A204.1 (cell line): ENCODE data around the gene TBC1D22B.

ENCODE experiments used
- FAIRE-seq: peaks from 2 replicates; lab custom pipeline; 2012; peaks lifted over from hg19 to GRCh38; lab: Jason Lieb, UNC

Gene TBC1D22B

DNA sequence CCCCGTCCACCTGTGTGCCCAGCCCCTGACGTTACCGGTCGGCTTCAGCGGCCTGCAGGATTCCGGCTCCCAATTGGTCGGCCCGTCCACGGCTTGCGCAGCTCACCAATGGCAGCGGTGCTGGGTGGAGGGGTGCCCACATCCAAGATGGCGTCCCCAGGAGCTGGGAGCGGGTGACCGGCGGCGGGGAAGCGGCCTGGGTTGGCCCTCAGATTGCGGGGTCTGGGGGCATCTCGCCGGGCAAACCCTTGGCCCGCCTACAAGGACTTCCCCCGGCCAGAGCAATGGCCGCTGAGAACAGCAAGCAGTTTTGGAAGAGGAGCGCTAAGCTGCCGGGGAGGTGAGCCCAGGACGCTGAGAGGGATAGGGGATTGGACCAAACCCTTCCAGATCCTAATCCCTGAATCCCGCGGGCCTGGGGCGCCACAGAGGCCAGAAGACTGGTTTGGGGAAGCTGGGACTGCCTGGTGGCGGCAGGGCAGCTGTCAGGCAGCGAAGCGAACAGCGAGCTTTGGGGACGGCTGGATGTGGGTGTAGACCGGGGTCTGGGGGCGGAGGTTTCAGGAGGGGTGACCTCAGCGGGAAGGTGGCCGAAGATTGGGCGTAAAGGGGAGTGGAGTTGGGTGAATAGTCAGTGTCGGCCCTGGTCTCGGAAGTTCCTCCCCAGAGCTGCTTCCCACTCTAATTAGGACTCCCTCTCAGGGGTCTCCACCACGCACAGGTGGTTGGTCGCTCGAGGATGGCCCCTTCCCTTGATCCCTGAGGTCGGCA, at the start of gene TBC1D22B, which contains the start of gene TMEM217:
Gene TBC1D22B, plus strand, starts transcription at position 139 of the 771 bp plus-strand sequence. Its CDS starts 146 bp downstream, at position 285.
Gene TMEM217, minus strand, starts transcription at position 511 of the 771 bp plus-strand sequence. CDS start 39,114 bp downstream, outside the sequence.
- peak; percentile 93 for FAIRE-seq

DNA sequence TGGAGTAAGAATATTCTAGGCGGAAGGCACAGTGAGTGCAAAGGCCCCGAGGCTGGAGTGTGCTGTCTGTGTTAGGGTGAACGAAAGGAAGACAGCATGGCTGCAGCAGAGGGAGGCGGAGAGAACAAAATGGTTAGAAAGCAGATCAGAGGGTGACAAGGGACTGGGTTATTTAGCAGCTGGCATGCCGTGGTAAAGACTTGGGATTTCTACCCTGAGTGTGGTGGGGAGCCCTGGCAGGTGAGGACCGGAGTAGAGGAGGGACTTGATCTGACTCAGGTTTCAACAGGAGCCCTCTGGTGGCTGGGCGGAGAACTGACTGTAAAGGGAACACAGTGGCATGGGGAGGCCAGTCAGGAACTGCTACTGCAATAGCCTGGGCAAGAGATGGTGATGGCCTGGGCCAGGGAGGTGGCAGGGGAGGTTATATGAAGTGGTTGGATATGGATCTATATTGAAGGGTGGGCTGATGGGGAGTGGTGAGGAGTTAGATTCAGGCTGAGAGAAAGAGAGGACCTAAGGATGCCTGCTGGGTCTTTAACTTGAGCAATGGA, 49.6 kb upstream of the TBC1D22B start:
- FAIRE-seq, result no peak

GRCh38 chr6:37208793-37209192, 48.8 kb upstream of the TBC1D22B start:
- no peak for FAIRE-seq

GRCh38 chr6:37209461-37210205, 47.9 kb upstream of the TBC1D22B start:
- no peak for FAIRE-seq

DNA sequence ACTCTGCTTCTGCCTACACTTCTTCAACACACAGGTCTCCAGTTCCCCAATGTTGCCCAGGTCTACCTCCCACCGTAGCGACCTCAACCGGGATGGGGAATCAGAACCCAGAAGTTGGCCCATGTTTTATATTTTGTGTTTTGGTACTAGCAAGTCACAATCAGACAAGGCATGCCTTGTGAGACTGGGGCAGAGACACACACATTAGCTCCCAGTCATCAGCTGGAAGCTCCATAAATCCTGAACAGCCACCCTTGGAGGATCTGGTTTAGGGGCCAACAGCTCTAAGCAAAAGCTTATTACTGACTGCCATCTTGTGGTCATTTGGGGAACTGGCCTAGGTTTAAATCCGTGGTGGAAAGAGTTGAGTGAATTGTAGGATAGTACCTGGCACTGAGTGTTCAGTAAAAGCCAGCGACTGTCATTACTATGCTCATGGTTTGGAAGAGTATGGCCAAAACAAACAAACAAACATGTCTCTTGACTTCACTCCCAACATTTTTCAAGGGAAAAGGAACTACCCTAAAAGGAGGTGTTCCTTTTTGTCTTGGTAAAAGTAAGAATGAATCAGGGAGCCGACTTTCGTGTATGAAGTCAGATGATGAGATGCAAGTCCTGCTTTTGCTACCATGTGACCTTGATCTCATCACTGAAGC, 47.1 kb upstream of the TBC1D22B start:
- peak; percentile 72 for FAIRE-seq

DNA sequence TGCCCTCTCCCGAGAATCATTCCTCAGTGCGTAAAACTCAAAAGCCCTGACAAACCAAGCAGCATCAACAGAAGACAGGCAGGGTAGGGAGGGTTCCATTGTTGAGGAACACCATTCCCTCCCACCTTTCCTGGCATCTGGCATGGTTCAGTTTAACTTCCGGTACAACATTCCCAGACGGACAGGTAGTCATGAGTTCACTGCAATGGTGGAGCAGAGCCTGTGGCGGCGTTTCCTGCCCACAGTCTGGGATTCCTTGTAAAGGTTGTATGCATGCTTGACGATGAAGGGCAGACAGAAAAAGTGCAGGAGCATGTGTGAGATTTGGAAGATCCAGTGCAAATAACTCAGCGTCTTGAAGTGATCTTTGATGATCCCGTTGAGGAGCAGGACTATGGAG, 45.3 kb upstream of the TBC1D22B start:
- no peak for FAIRE-seq

DNA sequence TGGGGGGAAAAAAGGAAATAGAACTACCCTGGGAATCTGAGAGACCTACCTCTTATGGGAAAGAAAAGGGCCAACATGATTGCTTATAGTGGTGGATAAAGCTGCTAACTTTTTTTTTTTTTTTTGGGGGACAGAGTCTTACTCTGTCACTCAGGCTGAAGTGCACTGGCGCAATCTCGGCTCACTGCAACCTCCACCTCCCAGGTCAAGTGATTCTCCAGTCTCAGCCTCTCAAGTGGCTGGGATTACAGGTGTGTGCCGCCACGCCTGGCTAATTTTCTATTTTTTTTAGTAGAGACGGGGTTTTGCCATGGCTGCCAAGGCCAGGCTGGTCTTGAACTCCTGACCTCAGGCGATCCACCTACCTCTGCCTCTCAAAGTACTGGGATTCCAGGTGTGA, 39.5 kb upstream of the TBC1D22B start:
- FAIRE-seq, result no peak

- FAIRE-seq, result no peak
These were observed 39.1 kb upstream of the TBC1D22B start for GRCh38 chr6:37218511-37218910.

- FAIRE-seq, result no peak
These were observed 35.9 kb upstream of the TBC1D22B start for GRCh38 chr6:37221585-37222124.

GRCh38 chr6:37222125-37222967, 35.2 kb upstream of the TBC1D22B start:
- no peak for FAIRE-seq

GRCh38 chr6:37222992-37223391, 34.6 kb upstream of the TBC1D22B start:
- FAIRE-seq, result no peak

DNA sequence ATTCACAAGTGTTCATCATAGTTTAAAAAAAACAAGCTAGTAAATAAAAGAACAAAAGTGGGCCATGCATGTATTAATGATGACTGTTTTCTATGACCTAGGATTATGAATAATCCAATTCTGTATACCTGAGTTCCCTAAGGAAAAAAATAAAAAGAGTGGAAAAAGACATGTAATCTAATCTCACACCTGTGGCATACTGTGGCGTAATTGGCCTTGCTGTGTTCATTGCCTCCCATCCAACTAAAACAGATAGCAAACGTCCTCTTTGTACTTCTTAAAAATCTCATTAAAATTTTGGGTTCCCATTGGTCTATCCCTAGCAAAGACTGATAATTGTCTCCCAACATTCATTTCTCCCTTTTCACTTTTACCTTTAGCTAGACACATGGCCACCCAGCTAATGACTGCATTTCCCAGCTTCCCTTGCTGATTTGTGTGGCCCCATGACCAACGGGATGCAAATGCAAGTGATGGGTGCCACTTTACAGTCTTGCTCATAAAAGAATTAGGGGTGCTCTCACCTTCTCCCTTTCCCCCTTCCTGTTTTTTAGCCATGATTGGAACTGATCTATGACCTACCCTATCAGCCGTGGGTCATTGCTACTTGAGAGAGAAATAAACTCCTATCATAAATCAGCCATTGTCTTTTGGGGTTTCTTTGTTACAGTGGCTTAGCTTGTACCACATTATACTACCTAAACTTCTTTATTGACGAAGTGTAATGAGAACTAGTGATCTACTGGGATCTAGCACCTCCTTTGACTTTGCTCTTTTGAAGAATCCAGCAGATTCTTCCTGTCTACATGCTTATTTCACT, 32.0 kb upstream of the TBC1D22B start:
- FAIRE-seq, result no peak

DNA sequence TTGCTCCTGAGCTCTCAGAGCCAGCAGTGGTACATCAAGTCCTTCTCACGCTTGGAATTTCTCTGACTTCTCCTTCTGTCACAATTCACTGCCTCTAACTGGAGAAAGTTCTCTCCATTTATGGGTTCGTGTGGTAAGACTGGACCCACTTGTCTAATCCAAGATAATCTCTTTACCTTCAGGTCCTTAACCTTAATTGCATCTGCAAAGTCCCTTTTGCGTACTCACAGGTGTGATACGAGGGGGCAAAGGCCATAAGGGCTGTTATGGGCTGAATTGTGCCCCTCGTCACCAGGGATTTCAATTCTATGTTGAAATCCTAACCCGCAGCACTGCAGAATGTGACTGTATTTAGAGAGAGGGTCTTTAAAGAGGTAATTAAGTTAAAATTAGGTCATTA, 27.5 kb upstream of the TBC1D22B start:
- FAIRE-seq, result no peak

- FAIRE-seq, result no peak
These were observed 25.0 kb upstream of the TBC1D22B start for GRCh38 chr6:37232430-37233017.

- FAIRE-seq, result no peak
These were observed 24.0 kb upstream of the TBC1D22B start for GRCh38 chr6:37233541-37233940.

DNA sequence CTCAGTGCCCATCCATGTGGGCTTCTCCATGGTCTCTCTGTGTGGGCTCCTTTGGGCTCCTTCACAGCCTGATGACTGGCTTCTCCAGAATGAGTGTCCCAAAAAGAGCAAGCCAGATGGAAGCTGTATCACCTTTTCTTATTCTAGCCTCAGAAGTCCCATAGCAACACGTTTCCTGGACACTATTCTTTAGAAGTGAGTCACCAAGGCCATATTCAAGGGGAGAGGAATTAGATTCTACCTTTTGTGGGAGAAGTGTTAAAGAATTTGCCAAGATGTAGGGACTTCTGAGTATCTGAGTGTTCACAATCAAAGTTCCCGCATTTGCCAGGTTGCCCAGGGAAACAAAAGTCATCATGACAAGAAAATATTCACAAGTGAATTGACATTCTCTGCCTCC, 20.7 kb upstream of the TBC1D22B start:
- FAIRE-seq, result no peak

- no peak for FAIRE-seq
These were observed 19.8 kb upstream of the TBC1D22B start for GRCh38 chr6:37237789-37238188.

- no peak for FAIRE-seq
These were observed 19.2 kb upstream of the TBC1D22B start for GRCh38 chr6:37238381-37238780.

- no peak for FAIRE-seq
These were observed 18.0 kb upstream of the TBC1D22B start for GRCh38 chr6:37239526-37239925.
